ENCODE data around the gene PPP2R5D. TPM values are rescaled to one million over a fixed set of nuclear protein-coding genes. Genes with fewer than 3 reads are reported as not detected.

PPP2R5D gene
- total and polyA plus RNA-seq, 9 of the 15 experiments (the other 6 are each of a cell fraction or from before 2014, with no cell fraction given) = 1.3 to 96.1 (median 38.4) TPM

- TF ChIP-seq RUNX1 (IDR thresholded peaks at IDR 0.05; ENCODE audit: low read depth) (no peak), ZNF436 (CRISPR knock-in tag; IDR thresholded peaks at IDR 0.05) (no peak), CREB3L1 (IDR thresholded peaks at IDR 0.05; ENCODE audit: borderline replicate concordance, low read depth) (peak; percentile 46; the same call in 1 of the 2 replicates), BCOR (IDR thresholded peaks at IDR 0.05) (peak; percentile 59; the same call in 1 of the 2 replicates), KDM2B (CRISPR knock-in tag; IDR thresholded peaks at IDR 0.05) (0 out of 2 replicates have a peak, but pooled peaks have one; percentile 27), ZNF347 (CRISPR knock-in tag; IDR thresholded peaks at IDR 0.05; ENCODE audit: low read depth) (no peak), RAD51 (IDR thresholded peaks at IDR 0.05; ENCODE audit: borderline replicate concordance, low read depth) (peak; percentile 12; the same call in 1 of the 2 replicates), C11orf30 (IDR thresholded peaks at IDR 0.05; ENCODE audit: low read depth) (peak; percentile 89), POLR2G (IDR thresholded peaks at IDR 0.05; ENCODE audit: low read depth, low read length) (peak; percentile 98), HCFC1 (IDR thresholded peaks at IDR 0.05; ENCODE audit: low read depth, low read length) (peak; percentile 60), ATF2 (CRISPR knock-in tag; IDR thresholded peaks at IDR 0.05) (no peak), DIDO1 (tag; IDR thresholded peaks at IDR 0.05; ENCODE audit: low read depth) (peak; percentile 64; the same call in 1 of the 2 replicates), MEF2D (tag; conservative IDR thresholded peaks at IDR 0.05; ENCODE audit: low read depth) (0 out of 2 replicates have a peak, but pooled peaks have one; percentile 18), EP400 (IDR thresholded peaks at IDR 0.05) (peak; percentile 89), SRSF3 (IDR thresholded peaks at IDR 0.05; ENCODE audit: insufficient read depth, low read length) (0 out of 2 replicates have a peak, but pooled peaks have one; percentile 23), ZNF224 (CRISPR knock-in tag; IDR thresholded peaks at IDR 0.05) (no peak), CBX1 (IDR thresholded peaks at IDR 0.05; ENCODE audit: low read depth) (peak; percentile 71; the same call in 1 of the 2 replicates), PML (IDR thresholded peaks at IDR 0.05; ENCODE audit: low read length) (peak; percentile 69; the same call in 1 of the 2 replicates), SMARCA5 (IDR thresholded peaks at IDR 0.05) (no peak), ZNF766 (CRISPR knock-in tag; conservative IDR thresholded peaks at IDR 0.05) (peak; percentile 73; the same call in 1 of the 2 replicates)
These were observed 5.4 kb upstream of the PPP2R5D start, which contains the start of gene PEX6 (continued) for GRCh38 chr6:42978839-42979522.

All from K562 (cell line).